WTC11 (cell line): ENCODE data around the gene REELD1. TPM values are rescaled to one million over a fixed set of nuclear protein-coding genes. Genes with fewer than 3 reads are reported as not detected.

Source experiments
- ATAC-seq: fragments of 200-7000 bp; cut with Tn5 transposase; 2 replicates; pipeline ENCODE4 v1.10.0; 2021; ENCODE audit warnings: mild to moderate bottlenecking, moderate library complexity
- CTCF ChIA-PET: fragments of 300-600 bp; sonication (Branson Sonifier 250); formaldehyde crosslinking; loops from one replicate; lab custom pipeline; 2021; ENCODE audit warnings: antibody characterized with exemption; lab: Charles Lee
- POLR2A ChIA-PET: fragments of 350-600 bp; sonication (Branson Sonifier 250); formaldehyde crosslinking; loops from one replicate; lab custom pipeline; 2021; ENCODE audit warnings: antibody characterized with exemption; lab: Charles Lee
- DNase-seq: peaks from one replicate; pipeline ENCODE4 v3.0.0; 2021; ENCODE audit warnings: low spot score
- H3K27ac Mint-ChIP-seq: 2 replicates; pipeline ENCODE4 v1.8.0; 2021; ENCODE audit warnings: mixed read lengths
- H3K27me3 Mint-ChIP-seq: 2 replicates; pipeline ENCODE4 v1.8.0; 2021; ENCODE audit warnings: low read depth, mild to moderate bottlenecking, moderate library complexity, mixed read lengths
- H3K36me3 Mint-ChIP-seq: 2 replicates; pipeline ENCODE4 v1.8.0; 2021; ENCODE audit warnings: mixed read lengths
- H3K4me1 Mint-ChIP-seq: 2 replicates; pipeline ENCODE4 v1.8.0; 2022; ENCODE audit warnings: mixed read lengths
- H3K4me3 Mint-ChIP-seq: 2 replicates; pipeline ENCODE4 v1.8.0; 2021; ENCODE audit warnings: mild to moderate bottlenecking, moderate library complexity, mixed read lengths
- H3K9me3 Mint-ChIP-seq: 2 replicates; pipeline ENCODE4 v1.8.0; 2021; ENCODE audit warnings: mixed read lengths
- CBFB ChIP-seq: sonication (generic); formaldehyde crosslinking; IDR thresholded peaks from 2 replicates; pipeline ENCODE4 v1.8.1; 2022; ENCODE audit warnings: mild to moderate bottlenecking, low read depth, missing genetic modification reagents
- EMX1 ChIP-seq: fragments of 250-450 bp; sonication (Bioruptor Pico); IDR thresholded peaks from 2 replicates; pipeline ENCODE4 v1.8.0; 2021; ENCODE audit warnings: mild to moderate bottlenecking
- ESRRA ChIP-seq: sonication (generic); formaldehyde crosslinking; IDR thresholded peaks from 2 replicates; pipeline ENCODE4 v1.8.1; 2022; ENCODE audit warnings: mild to moderate bottlenecking, missing genetic modification reagents, borderline replicate concordance
- GABPB1 ChIP-seq: sonication (generic); formaldehyde crosslinking; IDR thresholded peaks from 2 replicates; pipeline ENCODE4 v1.8.1; 2023; ENCODE audit warnings: mild to moderate bottlenecking, missing genetic modification reagents
- NFYB ChIP-seq: sonication (generic); formaldehyde crosslinking; conservative IDR thresholded peaks from 2 replicates; pipeline ENCODE4 v1.8.0; 2022; ENCODE audit warnings: low read depth, missing genetic modification reagents
- NR2C2 ChIP-seq: sonication (generic); formaldehyde crosslinking; IDR thresholded peaks from 2 replicates; pipeline ENCODE4 v1.8.0; 2022; ENCODE audit warnings: mild to moderate bottlenecking, missing genetic modification reagents
- NR3C1 ChIP-seq: sonication (generic); formaldehyde crosslinking; conservative IDR thresholded peaks from 2 replicates; pipeline ENCODE4 v1.8.1; 2023; ENCODE audit warnings: low read depth, mild to moderate bottlenecking, missing genetic modification reagents
- SMAD3 ChIP-seq: sonication (generic); formaldehyde crosslinking; IDR thresholded peaks from 2 replicates; pipeline ENCODE4 v1.8.0; 2022; ENCODE audit warnings: missing genetic modification reagents, mild to moderate bottlenecking, borderline replicate concordance
- SOX15 ChIP-seq: fragments of 250-450 bp; sonication (Bioruptor Pico); IDR thresholded peaks from 2 replicates; pipeline ENCODE4 v1.9.0; 2021; ENCODE audit warnings: mild to moderate bottlenecking
- SP1 ChIP-seq: sonication (generic); formaldehyde crosslinking; conservative IDR thresholded peaks from 2 replicates; pipeline ENCODE4 v1.8.1; 2022; ENCODE audit warnings: missing genetic modification reagents
- TEAD4 ChIP-seq: sonication (generic); formaldehyde crosslinking; IDR thresholded peaks from 2 replicates; pipeline ENCODE4 v1.8.0; 2022; ENCODE audit warnings: mild to moderate bottlenecking, missing genetic modification reagents
- ZNF121 ChIP-seq: sonication (generic); formaldehyde crosslinking; IDR thresholded peaks from 2 replicates; pipeline ENCODE4 v1.8.0; 2023; ENCODE audit warnings: missing genetic modification reagents
- ZNF263 ChIP-seq: sonication (generic); formaldehyde crosslinking; IDR thresholded peaks from 2 replicates; pipeline ENCODE4 v1.8.1; 2022; ENCODE audit warnings: low read depth, mild to moderate bottlenecking, moderate library complexity, missing genetic modification reagents
- total RNA-seq: library from RNA; stranded (reverse); gene quantifications from 3 replicates; pipeline ENCODE4 v1.2.3, GENCODE V29; 2021
- TF ChIP-seq, protein P1 (sequence below): sonication (generic); formaldehyde crosslinking; IDR thresholded peaks from 2 replicates; pipeline ENCODE4 v1.8.1; 2022; ENCODE audit warnings: missing genetic modification reagents, borderline replicate concordance
- TF ChIP-seq, protein P2 (sequence below): sonication (generic); formaldehyde crosslinking; IDR thresholded peaks from 2 replicates; pipeline ENCODE4 v1.8.0; 2022; ENCODE audit warnings: mild to moderate bottlenecking, missing genetic modification reagents
- TF ChIP-seq, protein P3 (sequence below): sonication (generic); formaldehyde crosslinking; IDR thresholded peaks from 2 replicates; pipeline ENCODE4 v1.8.1; 2022; ENCODE audit warnings: mild to moderate bottlenecking, moderate library complexity, missing genetic modification reagents
- TF ChIP-seq, protein P4 (sequence below): sonication (generic); formaldehyde crosslinking; IDR thresholded peaks from 2 replicates; pipeline ENCODE4 v1.8.0; 2022; ENCODE audit warnings: mild to moderate bottlenecking, missing genetic modification reagents
- TF ChIP-seq, protein P5 (sequence below): sonication (generic); formaldehyde crosslinking; IDR thresholded peaks from 2 replicates; pipeline ENCODE4 v1.8.1; 2023; ENCODE audit warnings: mild to moderate bottlenecking, missing genetic modification reagents, moderate library complexity
- TF ChIP-seq, protein P6 (sequence below): sonication (generic); formaldehyde crosslinking; IDR thresholded peaks from 2 replicates; pipeline ENCODE4 v1.8.1; 2022; ENCODE audit warnings: mild to moderate bottlenecking, missing genetic modification reagents, moderate library complexity, borderline replicate concordance
- TF ChIP-seq, protein P7 (sequence below): sonication (generic); formaldehyde crosslinking; IDR thresholded peaks from 2 replicates; pipeline ENCODE4 v1.8.1; 2022; ENCODE audit warnings: low read depth, missing genetic modification reagents, borderline replicate concordance
- TF ChIP-seq, protein P8 (sequence below): sonication (generic); formaldehyde crosslinking; IDR thresholded peaks from 2 replicates; pipeline ENCODE4 v1.8.0; 2022; ENCODE audit warnings: missing genetic modification reagents

Gene REELD1
- total RNA-seq, 1 experiment from 2014 or later: not detected

DNA sequence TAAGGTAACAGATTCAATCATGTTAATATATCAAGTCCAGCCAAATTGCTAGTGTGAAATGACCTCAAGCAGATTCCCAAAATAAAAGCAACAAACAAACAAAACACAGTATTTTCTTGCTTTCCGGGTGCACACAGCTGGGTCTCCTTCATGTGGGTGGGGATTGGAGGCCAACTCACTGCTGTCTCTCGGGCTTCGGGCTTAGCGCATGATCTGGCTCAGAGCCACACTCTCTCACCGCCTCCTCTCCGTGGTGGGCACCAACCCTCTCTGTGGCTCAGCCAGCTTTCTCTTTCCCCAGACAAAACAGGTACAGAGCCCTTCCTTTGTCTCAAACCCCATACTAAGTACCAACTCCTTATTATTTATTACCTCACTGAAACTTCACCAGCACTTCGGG is 2.9 kb upstream of the REELD1 start (continued):
- TF ChIP-seq, protein P1, sequence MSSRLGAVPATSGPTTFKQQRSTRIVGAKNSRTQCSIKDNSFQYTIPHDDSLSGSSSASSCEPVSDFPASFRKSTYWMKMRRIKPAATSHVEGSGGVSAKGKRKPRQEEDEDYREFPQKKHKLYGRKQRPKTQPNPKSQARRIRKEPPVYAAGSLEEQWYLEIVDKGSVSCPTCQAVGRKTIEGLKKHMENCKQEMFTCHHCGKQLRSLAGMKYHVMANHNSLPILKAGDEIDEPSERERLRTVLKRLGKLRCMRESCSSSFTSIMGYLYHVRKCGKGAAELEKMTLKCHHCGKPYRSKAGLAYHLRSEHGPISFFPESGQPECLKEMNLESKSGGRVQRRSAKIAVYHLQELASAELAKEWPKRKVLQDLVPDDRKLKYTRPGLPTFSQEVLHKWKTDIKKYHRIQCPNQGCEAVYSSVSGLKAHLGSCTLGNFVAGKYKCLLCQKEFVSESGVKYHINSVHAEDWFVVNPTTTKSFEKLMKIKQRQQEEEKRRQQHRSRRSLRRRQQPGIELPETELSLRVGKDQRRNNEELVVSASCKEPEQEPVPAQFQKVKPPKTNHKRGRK (CRISPR knock-in tag): no peak
- TF ChIP-seq SOX15 (CRISPR knock-in tag) (no peak), EMX1 (no peak), CBFB (CRISPR knock-in tag) (no peak), ESRRA (CRISPR knock-in tag) (no peak), ZNF263 (CRISPR knock-in tag) (no peak), NR3C1 (CRISPR knock-in tag) (no peak), ZNF121 (CRISPR knock-in tag) (no peak)
- TF ChIP-seq, protein P2, sequence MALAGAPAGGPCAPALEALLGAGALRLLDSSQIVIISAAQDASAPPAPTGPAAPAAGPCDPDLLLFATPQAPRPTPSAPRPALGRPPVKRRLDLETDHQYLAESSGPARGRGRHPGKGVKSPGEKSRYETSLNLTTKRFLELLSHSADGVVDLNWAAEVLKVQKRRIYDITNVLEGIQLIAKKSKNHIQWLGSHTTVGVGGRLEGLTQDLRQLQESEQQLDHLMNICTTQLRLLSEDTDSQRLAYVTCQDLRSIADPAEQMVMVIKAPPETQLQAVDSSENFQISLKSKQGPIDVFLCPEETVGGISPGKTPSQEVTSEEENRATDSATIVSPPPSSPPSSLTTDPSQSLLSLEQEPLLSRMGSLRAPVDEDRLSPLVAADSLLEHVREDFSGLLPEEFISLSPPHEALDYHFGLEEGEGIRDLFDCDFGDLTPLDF (CRISPR knock-in tag): no peak
- TF ChIP-seq, protein P3, sequence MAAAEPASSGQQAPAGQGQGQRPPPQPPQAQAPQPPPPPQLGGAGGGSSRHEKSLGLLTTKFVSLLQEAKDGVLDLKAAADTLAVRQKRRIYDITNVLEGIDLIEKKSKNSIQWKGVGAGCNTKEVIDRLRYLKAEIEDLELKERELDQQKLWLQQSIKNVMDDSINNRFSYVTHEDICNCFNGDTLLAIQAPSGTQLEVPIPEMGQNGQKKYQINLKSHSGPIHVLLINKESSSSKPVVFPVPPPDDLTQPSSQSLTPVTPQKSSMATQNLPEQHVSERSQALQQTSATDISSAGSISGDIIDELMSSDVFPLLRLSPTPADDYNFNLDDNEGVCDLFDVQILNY (CRISPR knock-in tag): no peak

DNA sequence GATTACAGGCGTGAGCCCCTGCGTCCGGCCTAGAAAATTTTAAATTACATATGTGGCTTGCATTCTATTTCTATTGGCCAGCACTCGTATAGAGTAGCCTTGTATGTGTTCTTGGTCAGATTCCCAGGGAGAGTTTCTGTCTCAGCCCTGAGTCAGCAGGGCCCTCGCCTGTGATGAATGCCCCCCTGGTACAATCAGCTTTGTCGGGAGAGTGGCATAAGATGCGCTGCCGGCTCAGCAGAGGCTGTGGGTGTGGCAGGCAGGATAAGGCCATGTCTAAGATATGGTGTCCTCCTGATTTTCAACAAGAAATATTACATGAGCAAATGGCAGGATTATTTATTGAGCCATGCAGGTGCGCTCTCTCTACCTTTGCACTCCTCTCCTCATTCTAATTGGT is 1.6 kb upstream of the REELD1 start:
- no peaks in the 10 kb centered on the region for H3K36me3 Mint-ChIP-seq
- no peaks in the 10 kb centered on the region for H3K4me1 Mint-ChIP-seq
- ATAC-seq (no peak), DNase-seq (no peak)
- no peak overlapping the region for H3K4me3 Mint-ChIP-seq
- H3K27me3 Mint-ChIP-seq: no peaks in the 10 kb centered on the region
- POLR2A ChIA-PET: no interaction called here
- TF ChIP-seq, protein P4, sequence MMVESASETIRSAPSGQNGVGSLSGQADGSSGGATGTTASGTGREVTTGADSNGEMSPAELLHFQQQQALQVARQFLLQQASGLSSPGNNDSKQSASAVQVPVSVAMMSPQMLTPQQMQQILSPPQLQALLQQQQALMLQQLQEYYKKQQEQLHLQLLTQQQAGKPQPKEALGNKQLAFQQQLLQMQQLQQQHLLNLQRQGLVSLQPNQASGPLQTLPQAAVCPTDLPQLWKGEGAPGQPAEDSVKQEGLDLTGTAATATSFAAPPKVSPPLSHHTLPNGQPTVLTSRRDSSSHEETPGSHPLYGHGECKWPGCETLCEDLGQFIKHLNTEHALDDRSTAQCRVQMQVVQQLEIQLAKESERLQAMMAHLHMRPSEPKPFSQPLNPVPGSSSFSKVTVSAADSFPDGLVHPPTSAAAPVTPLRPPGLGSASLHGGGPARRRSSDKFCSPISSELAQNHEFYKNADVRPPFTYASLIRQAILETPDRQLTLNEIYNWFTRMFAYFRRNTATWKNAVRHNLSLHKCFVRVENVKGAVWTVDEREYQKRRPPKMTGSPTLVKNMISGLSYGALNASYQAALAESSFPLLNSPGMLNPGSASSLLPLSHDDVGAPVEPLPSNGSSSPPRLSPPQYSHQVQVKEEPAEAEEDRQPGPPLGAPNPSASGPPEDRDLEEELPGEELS (CRISPR knock-in tag): no peak
- TF ChIP-seq TEAD4 (CRISPR knock-in tag): no peak
- no peak for TF ChIP-seq SP1 (CRISPR knock-in tag)
- TF ChIP-seq GABPB1 (CRISPR knock-in tag): no peak
- no peak for TF ChIP-seq NFYB (CRISPR knock-in tag)
- TF ChIP-seq, protein P5, sequence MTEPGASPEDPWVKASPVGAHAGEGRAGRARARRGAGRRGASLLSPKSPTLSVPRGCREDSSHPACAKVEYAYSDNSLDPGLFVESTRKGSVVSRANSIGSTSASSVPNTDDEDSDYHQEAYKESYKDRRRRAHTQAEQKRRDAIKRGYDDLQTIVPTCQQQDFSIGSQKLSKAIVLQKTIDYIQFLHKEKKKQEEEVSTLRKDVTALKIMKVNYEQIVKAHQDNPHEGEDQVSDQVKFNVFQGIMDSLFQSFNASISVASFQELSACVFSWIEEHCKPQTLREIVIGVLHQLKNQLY (CRISPR knock-in tag): no peak
- TF ChIP-seq, protein P3 (CRISPR knock-in tag): no peak
- TF ChIP-seq NR2C2 (CRISPR knock-in tag): no peak
- TF ChIP-seq, protein P6, sequence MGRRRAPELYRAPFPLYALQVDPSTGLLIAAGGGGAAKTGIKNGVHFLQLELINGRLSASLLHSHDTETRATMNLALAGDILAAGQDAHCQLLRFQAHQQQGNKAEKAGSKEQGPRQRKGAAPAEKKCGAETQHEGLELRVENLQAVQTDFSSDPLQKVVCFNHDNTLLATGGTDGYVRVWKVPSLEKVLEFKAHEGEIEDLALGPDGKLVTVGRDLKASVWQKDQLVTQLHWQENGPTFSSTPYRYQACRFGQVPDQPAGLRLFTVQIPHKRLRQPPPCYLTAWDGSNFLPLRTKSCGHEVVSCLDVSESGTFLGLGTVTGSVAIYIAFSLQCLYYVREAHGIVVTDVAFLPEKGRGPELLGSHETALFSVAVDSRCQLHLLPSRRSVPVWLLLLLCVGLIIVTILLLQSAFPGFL (CRISPR knock-in tag): no peak
- TF ChIP-seq, protein P7, sequence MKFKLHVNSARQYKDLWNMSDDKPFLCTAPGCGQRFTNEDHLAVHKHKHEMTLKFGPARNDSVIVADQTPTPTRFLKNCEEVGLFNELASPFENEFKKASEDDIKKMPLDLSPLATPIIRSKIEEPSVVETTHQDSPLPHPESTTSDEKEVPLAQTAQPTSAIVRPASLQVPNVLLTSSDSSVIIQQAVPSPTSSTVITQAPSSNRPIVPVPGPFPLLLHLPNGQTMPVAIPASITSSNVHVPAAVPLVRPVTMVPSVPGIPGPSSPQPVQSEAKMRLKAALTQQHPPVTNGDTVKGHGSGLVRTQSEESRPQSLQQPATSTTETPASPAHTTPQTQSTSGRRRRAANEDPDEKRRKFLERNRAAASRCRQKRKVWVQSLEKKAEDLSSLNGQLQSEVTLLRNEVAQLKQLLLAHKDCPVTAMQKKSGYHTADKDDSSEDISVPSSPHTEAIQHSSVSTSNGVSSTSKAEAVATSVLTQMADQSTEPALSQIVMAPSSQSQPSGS (CRISPR knock-in tag): no peak
- TF ChIP-seq CBFB (CRISPR knock-in tag): no peak
- TF ChIP-seq, protein P8, sequence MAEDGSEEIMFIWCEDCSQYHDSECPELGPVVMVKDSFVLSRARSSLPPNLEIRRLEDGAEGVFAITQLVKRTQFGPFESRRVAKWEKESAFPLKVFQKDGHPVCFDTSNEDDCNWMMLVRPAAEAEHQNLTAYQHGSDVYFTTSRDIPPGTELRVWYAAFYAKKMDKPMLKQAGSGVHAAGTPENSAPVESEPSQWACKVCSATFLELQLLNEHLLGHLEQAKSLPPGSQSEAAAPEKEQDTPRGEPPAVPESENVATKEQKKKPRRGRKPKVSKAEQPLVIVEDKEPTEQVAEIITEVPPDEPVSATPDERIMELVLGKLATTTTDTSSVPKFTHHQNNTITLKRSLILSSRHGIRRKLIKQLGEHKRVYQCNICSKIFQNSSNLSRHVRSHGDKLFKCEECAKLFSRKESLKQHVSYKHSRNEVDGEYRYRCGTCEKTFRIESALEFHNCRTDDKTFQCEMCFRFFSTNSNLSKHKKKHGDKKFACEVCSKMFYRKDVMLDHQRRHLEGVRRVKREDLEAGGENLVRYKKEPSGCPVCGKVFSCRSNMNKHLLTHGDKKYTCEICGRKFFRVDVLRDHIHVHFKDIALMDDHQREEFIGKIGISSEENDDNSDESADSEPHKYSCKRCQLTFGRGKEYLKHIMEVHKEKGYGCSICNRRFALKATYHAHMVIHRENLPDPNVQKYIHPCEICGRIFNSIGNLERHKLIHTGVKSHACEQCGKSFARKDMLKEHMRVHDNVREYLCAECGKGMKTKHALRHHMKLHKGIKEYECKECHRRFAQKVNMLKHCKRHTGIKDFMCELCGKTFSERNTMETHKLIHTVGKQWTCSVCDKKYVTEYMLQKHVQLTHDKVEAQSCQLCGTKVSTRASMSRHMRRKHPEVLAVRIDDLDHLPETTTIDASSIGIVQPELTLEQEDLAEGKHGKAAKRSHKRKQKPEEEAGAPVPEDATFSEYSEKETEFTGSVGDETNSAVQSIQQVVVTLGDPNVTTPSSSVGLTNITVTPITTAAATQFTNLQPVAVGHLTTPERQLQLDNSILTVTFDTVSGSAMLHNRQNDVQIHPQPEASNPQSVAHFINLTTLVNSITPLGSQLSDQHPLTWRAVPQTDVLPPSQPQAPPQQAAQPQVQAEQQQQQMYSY (CRISPR knock-in tag): no peak
- no peak for TF ChIP-seq SMAD3 (CRISPR knock-in tag)
- CTCF ChIA-PET: no interaction called here
- H3K9me3 Mint-ChIP-seq: no peaks in the 10 kb centered on the region
- no peak overlapping the region for H3K27ac Mint-ChIP-seq
